ENCODE measurements around the gene MEAK7.

- TF ChIP-seq POLR2A (IDR thresholded peaks at IDR 0.05) = no peak
- no peak for TF ChIP-seq CTCF (IDR thresholded peaks at IDR 0.05)
These were observed 5.4 kb downstream of the MEAK7 start for GRCh38 chr16:84498859-84499620.
